Left lung (tissue), 10 donors: ENCODE results near the gene UBE3C. TPM values are rescaled to one million over a fixed set of nuclear protein-coding genes. Genes with fewer than 3 reads are reported as not detected.

Experiments used
- ATAC-seq: fragments of 200-7000 bp; cut with Tn5 transposase; one replicate; pipeline ENCODE4 v1.9.1; 2020; ENCODE audit warnings: moderate library complexity
- DNase-seq, 4 donors: peaks; one replicate each; pipeline ENCODE4 v3.0.0-alpha.2; 2013 to 2020
- H3K27ac ChIP-seq, 2 donors: fragments of 200-600 bp; sonication (generic) in 1 of 2; one replicate each; pipeline versions ENCODE4 v1.5.0 to v1.8.0; 2020 to 2021
- H3K27me3 ChIP-seq, 2 donors: fragments of 200-600 bp; sonication (generic) in 1 of 2; one replicate each; pipeline versions ENCODE4 v1.5.0 to v1.8.0; 2020 to 2021
- H3K36me3 ChIP-seq, 2 donors: fragments of 200-600 bp; sonication (generic) in 1 of 2; one replicate each; pipeline versions ENCODE4 v1.5.0 to v1.8.0; 2020 to 2021
- H3K4me1 ChIP-seq, 2 donors: fragments of 200-600 bp; one replicate each; pipeline ENCODE4 v1.8.0; 2021
- H3K4me3 ChIP-seq, 2 donors: fragments of 200-600 bp; sonication (generic) in 1 of 2; one replicate each; pipeline versions ENCODE4 v1.5.0 to v1.8.0; 2020 to 2021; ENCODE audit warnings: mild to moderate bottlenecking in 1 of 2
- H3K9me3 ChIP-seq, 2 donors: fragments of 200-600 bp; sonication (generic) in 1 of 2; one replicate each; pipeline versions ENCODE4 v1.5.0 to v1.8.0; 2020 to 2021
- CTCF ChIP-seq, 2 donors: fragments of 200-600 bp; sonication (generic) in 1 of 2; IDR thresholded peaks; one replicate each; pipeline versions ENCODE4 v1.5.0 to v1.8.0; 2021; ENCODE audit warnings: antibody characterized with exemption in 2 of 2
- intact Hi-C, 2 donors: fragments of 100-400 bp; cut with DNase I; formaldehyde crosslinking; loops; one replicate each; pipeline versions ENCODE4 v1.11.2 to v1.14.2; 2022
- polyA plus RNA-seq, 6 donors: library from polyadenylated mRNA; unstranded; fragments of 120-200 nt; gene quantifications; one replicate each; pipeline ENCODE4 v1.2.1, GENCODE V29; 2013; ENCODE audit not compliant: insufficient read length in 6 of 6
- total RNA-seq, 2 donors: library from RNA; stranded (reverse); fragmentation: NEBNext Ultra II Directional; extraction: Animal tissue kit (Norgen Biotek cat#: 25700); gene quantifications; one replicate each; pipeline ENCODE4 v1.2.1, GENCODE V29; 2021
- donor health status: DM: no; HTN: yes; CAD: no.
- donor health status: DM: no; HTN: no; CAD: no.

UBE3C gene
- total and polyA plus RNA-seq, 8 donors: 38.4 to 68.9 (median 43.8) TPM

- Histone ChIP-seq H3K9me3 (no peaks in the 10 kb centered on the region), H3K27ac (no peak overlapping the region), H3K27me3 (no peaks in the 10 kb centered on the region), H3K36me3 (peaks cover 0 to 80% of the 10 kb centered on the region in 2 donors), H3K4me3 (no peak overlapping the region), H3K4me1 (no peaks in the 10 kb centered on the region)
- ATAC-seq: no peak
- DNase-seq: no peak
- TF ChIP-seq CTCF (IDR thresholded peaks at IDR 0.05): no peak
- intact Hi-C loops: no loop called here
Measured at GRCh38 chr7:157195868-157196267, 57.1 kb downstream of the UBE3C start.

- ATAC-seq (no peak), DNase-seq (no peak)
- no peak overlapping the region for H3K27ac ChIP-seq
- intact Hi-C loops: no loop called here
- H3K9me3 ChIP-seq: no peaks in the 10 kb centered on the region
- TF ChIP-seq CTCF (IDR thresholded peaks at IDR 0.05): no peak
- H3K4me1 ChIP-seq: no peaks in the 10 kb centered on the region
- H3K36me3 ChIP-seq: peaks cover 0 to 86% of the 10 kb centered on the region in 2 donors
- H3K4me3 ChIP-seq: no peak overlapping the region
- no peaks in the 10 kb centered on the region for H3K27me3 ChIP-seq
Measured at GRCh38 chr7:157204134-157204533, 65.4 kb downstream of the UBE3C start.

GRCh38 chr7:157205438-157205837 is 66.7 kb downstream of the UBE3C start:
- intact Hi-C loops: no loop called here
- Histone ChIP-seq H3K9me3 (no peaks in the 10 kb centered on the region), H3K27me3 (no peaks in the 10 kb centered on the region), H3K27ac (no peak overlapping the region), H3K4me1 (no peaks in the 10 kb centered on the region), H3K4me3 (no peak overlapping the region), H3K36me3 (peaks cover 0 to 86% of the 10 kb centered on the region in 2 donors)
- ATAC-seq (no peak), DNase-seq (no peak)
- no peak for TF ChIP-seq CTCF (IDR thresholded peaks at IDR 0.05)

GRCh38 chr7:157208571-157209413 is 70.1 kb downstream of the UBE3C start:
- TF ChIP-seq CTCF (IDR thresholded peaks at IDR 0.05): no peak
- Histone ChIP-seq H3K27me3 (no peaks in the 10 kb centered on the region), H3K27ac (no peak overlapping the region), H3K4me1 (no peaks in the 10 kb centered on the region), H3K9me3 (no peaks in the 10 kb centered on the region), H3K36me3 (peaks cover 0 to 83% of the 10 kb centered on the region in 2 donors), H3K4me3 (no peak overlapping the region)
- no peak for ATAC-seq
- DNase-seq: no peak
- intact Hi-C loops: no loop called here

- peaks cover 0 to 73% of the 10 kb centered on the region in 2 donors for H3K36me3 ChIP-seq
- no peaks in the 10 kb centered on the region for H3K9me3 ChIP-seq
- intact Hi-C loops: no loop called here
- H3K4me1 ChIP-seq: no peaks in the 10 kb centered on the region
- no peak for DNase-seq
- TF ChIP-seq CTCF (IDR thresholded peaks at IDR 0.05): no peak
- H3K27ac ChIP-seq: no peak overlapping the region
- ATAC-seq: no peak
- H3K4me3 ChIP-seq: no peak overlapping the region
- no peaks in the 10 kb centered on the region for H3K27me3 ChIP-seq
Measured at GRCh38 chr7:157210682-157211081, 72.0 kb downstream of the UBE3C start.
